HepG2 (cell line): ENCODE results near the gene DRAP1. TPM values are rescaled to one million over a fixed set of nuclear protein-coding genes. Genes with fewer than 3 reads are reported as not detected.
A peak's percentile ranks its signal among the peaks of the same experiment; 100 is the strongest.

Source experiments
- ATAC-seq: fragments of 200-7000 bp; cut with Tn5 transposase; 3 replicates; pipeline ENCODE4 v1.9.1; 2020; ENCODE audit warnings: mild to moderate bottlenecking, moderate library complexity
- BruUV-seq: library from RNA; stranded (reverse); fragments of 400-500 nt; replicated peaks from 2 replicates; lab custom pipeline; 2021; lab: Mats Ljungman, UMichigan
- CTCF ChIA-PET: fragments of 300-600 bp; formaldehyde crosslinking; extraction: SDS; loops from one replicate; lab custom pipeline; 2021; ENCODE audit warnings: low total read pairs, inconsistent platforms, low intra/inter-chr PET ratio; lab: Yijun Ruan, JAX
- POLR2A ChIA-PET: fragments of 350-600 bp; sonication (Branson Sonifier 250); formaldehyde crosslinking; loops from one replicate; lab custom pipeline; 2020; ENCODE audit warnings: antibody characterized with exemption, inconsistent platforms; lab: Yijun Ruan, JAX
- DNase-seq: peaks from one replicate; pipeline ENCODE4 v3.0.0-alpha.2; 2015; ENCODE audit warnings: low spot score
- FAIRE-seq: peaks from 3 replicates; lab custom pipeline; 2011; peaks lifted over from hg19 to GRCh38; lab: Jason Lieb, UNC
- H2AFZ ChIP-seq: one replicate; pipeline ENCODE4 v1.6.1; 2011; ENCODE audit warnings: low read length, inconsistent platforms
- H3K27ac ChIP-seq: fragments of 300-600 bp; 3 replicates; pipeline ENCODE4 v1.8.0; 2011; ENCODE audit warnings: mixed run types, mild to moderate bottlenecking, mixed read lengths, low read length, inconsistent platforms; ENCODE audit not compliant: insufficient read depth; ENCODE audit errors: extremely low read length
- H3K27me3 ChIP-seq, 2 experiments: fragments of 200-600 bp in 1 of 2; 2 replicates in 1 of 2; 3 replicates in 1 of 2; pipeline versions ENCODE4 v1.6.0 to v1.8.0; 2011; ENCODE audit warnings: low read length in 2 of 2, mild to moderate bottlenecking in 2 of 2, moderate library complexity in 2 of 2, inconsistent platforms in 1 of 2; ENCODE audit not compliant: insufficient read depth in 2 of 2, control insufficient read depth in 1 of 2
- H3K36me3 ChIP-seq, 2 experiments: fragments of 200-600 bp in 1 of 2; replicated peaks in 1 of 2; 2 replicates in 1 of 2; 3 replicates in 1 of 2; pipeline versions ENCODE4 v1.5.1 to v1.8.0; 2011; ENCODE audit warnings: low read length in 2 of 2, inconsistent platforms in 1 of 2; ENCODE audit not compliant: insufficient read depth in 2 of 2, control insufficient read depth in 1 of 2
- H3K4me1 ChIP-seq: 2 replicates; pipeline ENCODE4 v1.5.1; 2012; ENCODE audit warnings: low read length, inconsistent platforms; ENCODE audit not compliant: insufficient read depth
- H3K4me2 ChIP-seq: 2 replicates; pipeline ENCODE4 v1.6.0; 2011; ENCODE audit warnings: low read depth, low read length, inconsistent platforms
- H3K4me3 ChIP-seq, 3 experiments: fragments of 200-600 bp in 1 of 3; sonication (generic), shearing (Covaris generic) in 1 of 3; replicated peaks in 1 of 3; 2 replicates each; pipeline ENCODE4 v1.5.1; 2011 to 2016; ENCODE audit warnings: low read length in 3 of 3, inconsistent platforms in 2 of 3, low read depth in 2 of 3, mild to moderate bottlenecking in 2 of 3, control low read depth in 1 of 3, mixed read lengths in 1 of 3; ENCODE audit not compliant: insufficient read depth in 1 of 3
- H3K79me2 ChIP-seq: one replicate; pipeline ENCODE4 v1.6.1; 2011; ENCODE audit warnings: low read length, inconsistent platforms; ENCODE audit not compliant: insufficient read depth
- H3K9ac ChIP-seq: 2 replicates; pipeline ENCODE4 v1.6.0; 2011; ENCODE audit warnings: mild to moderate bottlenecking, low read depth, low read length, inconsistent platforms; ENCODE audit not compliant: insufficient read depth
- H3K9me3 ChIP-seq: 2 replicates; pipeline ENCODE4 v1.5.1; 2012; ENCODE audit warnings: mild to moderate bottlenecking, low read length
- H4K20me1 ChIP-seq: 2 replicates; pipeline ENCODE4 v1.6.0; 2011; ENCODE audit warnings: inconsistent platforms, mild to moderate bottlenecking, low read length, moderate library complexity; ENCODE audit not compliant: insufficient read depth
- CHCHD3 ChIP-seq: sonication (generic); formaldehyde crosslinking; IDR thresholded peaks from 2 replicates; pipeline ENCODE4 v1.8.0; 2022; ENCODE audit warnings: mild to moderate bottlenecking, missing genetic modification reagents, moderate library complexity
- DMAP1 ChIP-seq: IDR thresholded peaks from 2 replicates; pipeline ENCODE4 v1.6.1; 2016
- HOXA5 ChIP-seq: sonication (generic); formaldehyde crosslinking; IDR thresholded peaks from 2 replicates; pipeline ENCODE4 v1.4.0; 2020; ENCODE audit warnings: missing genetic modification reagents
- KAT2B ChIP-seq: fragments of 150-350 bp; IDR thresholded peaks from 2 replicates; pipeline ENCODE4 v1.6.1; 2014; ENCODE audit warnings: low read depth, low read length, borderline replicate concordance
- MAFG ChIP-seq: sonication (generic); formaldehyde crosslinking; IDR thresholded peaks from 2 replicates; pipeline ENCODE4 v1.5.1; 2020; ENCODE audit warnings: mild to moderate bottlenecking, missing genetic modification reagents
- MAZ ChIP-seq, 2 experiments: sonication (generic) in 1 of 2; formaldehyde crosslinking in 1 of 2; IDR thresholded peaks; 2 replicates each; pipeline versions ENCODE4 v1.5.0 to v1.6.1; 2012 to 2020; ENCODE audit warnings: low read depth in 2 of 2, mild to moderate bottlenecking in 2 of 2, borderline replicate concordance in 1 of 2, improper control_type of control experiment in 1 of 2, low read length in 1 of 2, missing genetic modification reagents in 1 of 2, moderate library complexity in 1 of 2
- MIXL1 ChIP-seq: IDR thresholded peaks from 2 replicates; pipeline ENCODE4 v1.6.1; 2016
- NFIB ChIP-seq: sonication (generic); formaldehyde crosslinking; IDR thresholded peaks from 2 replicates; pipeline ENCODE4 v1.9.0; 2021; ENCODE audit warnings: missing genetic modification reagents, mild to moderate bottlenecking, borderline replicate concordance
- SOX5 ChIP-seq: IDR thresholded peaks from 2 replicates; pipeline ENCODE4 v1.6.1; 2016; ENCODE audit warnings: borderline replicate concordance
- STAT5B ChIP-seq: sonication (generic); formaldehyde crosslinking; IDR thresholded peaks from 2 replicates; pipeline ENCODE4 v1.4.0; 2020; ENCODE audit warnings: missing genetic modification reagents
- ZBTB21 ChIP-seq: sonication (generic); formaldehyde crosslinking; IDR thresholded peaks from 2 replicates; pipeline ENCODE4 v1.4.0; 2020; ENCODE audit warnings: missing genetic modification reagents
- ZFP41 ChIP-seq: sonication (generic); formaldehyde crosslinking; IDR thresholded peaks from 2 replicates; pipeline ENCODE4 v1.4.0; 2020; ENCODE audit warnings: mild to moderate bottlenecking, missing genetic modification reagents, borderline replicate concordance
- ZMAT3 ChIP-seq: sonication (generic); formaldehyde crosslinking; conservative IDR thresholded peaks from 2 replicates; pipeline ENCODE4 v1.7.0; 2021; ENCODE audit warnings: missing genetic modification reagents
- ZNF747 ChIP-seq: sonication (generic); formaldehyde crosslinking; IDR thresholded peaks from 2 replicates; pipeline ENCODE4 v1.8.1; 2023; ENCODE audit warnings: missing genetic modification reagents, mild to moderate bottlenecking, borderline replicate concordance
- ZNF775 ChIP-seq: sonication (generic); formaldehyde crosslinking; IDR thresholded peaks from 2 replicates; pipeline ENCODE4 v1.4.0; 2020; ENCODE audit warnings: missing genetic modification reagents, mild to moderate bottlenecking, moderate library complexity, borderline replicate concordance
- WGBS: methylation state at CpG from one replicate; pipeline ENCODE4 v1.1.6; 2017; ENCODE audit warnings: low lambda C conversion rate; 5-methylcytosine and 5-hydroxymethylcytosine counted together
- in situ Hi-C: cut with HindIII; loops from 2 replicates; pipeline ENCODE4 v1.10.0; 2017; ENCODE audit warnings: low pct_unique_long_range_greater_than_20kb; ENCODE audit not compliant: extremely low pct_ligation_motif_present
- intact Hi-C: fragments of 100-400 bp; cut with micrococcal nuclease; formaldehyde crosslinking; loops from one replicate; pipeline ENCODE4 v1.10.0; 2022; ENCODE audit not compliant: unreplicated experiment
- polyA plus RNA-seq, 8 experiments: library from polyadenylated mRNA; depleted of rRNA in 3 of 8; stranded (reverse) in 7 of 8; unstranded in 1 of 8; fragments of >200 nt; fragmentation: Illumina TruSeq in 4 of 8; extraction: Trizol in 4 of 8; gene quantifications; 2 replicates each; pipeline versions ENCODE4 v1.2.1 to v1.2.3, GENCODE V29; 2011 to 2016; ENCODE audit warnings: low read depth in 4 of 8, missing spikeins in 1 of 8, mixed read lengths in 1 of 8; ENCODE audit not compliant: insufficient read depth in 1 of 8
- total RNA-seq, 5 experiments: library from RNA; depleted of rRNA; stranded (reverse); fragments of >200 nt; fragmentation: Illumina TruSeq; extraction: Trizol; gene quantifications; 2 replicates each; pipeline ENCODE4 v1.2.3, GENCODE V29; 2016; ENCODE audit warnings: low read depth in 1 of 5
- TF ChIP-seq, protein P1 (sequence below): sonication (generic); formaldehyde crosslinking; conservative IDR thresholded peaks from 2 replicates; pipeline ENCODE4 v1.8.1; 2023; ENCODE audit warnings: missing genetic modification reagents
- TF ChIP-seq, protein P2 (sequence below), 2 experiments: fragments of 450-650 bp in 1 of 2; sonication (generic) in 1 of 2; formaldehyde crosslinking; IDR thresholded peaks; 2 replicates each; pipeline versions ENCODE4 v1.5.0 to v1.8.0; 2020 to 2022; ENCODE audit warnings: mild to moderate bottlenecking in 1 of 2, missing genetic modification reagents in 1 of 2
- TF ChIP-seq, protein P3 (sequence below): sonication (generic); formaldehyde crosslinking; IDR thresholded peaks from 2 replicates; pipeline ENCODE4 v1.5.0; 2020; ENCODE audit warnings: missing genetic modification reagents, mild to moderate bottlenecking, borderline replicate concordance
- TF ChIP-seq, protein P4 (sequence below): sonication (generic); formaldehyde crosslinking; IDR thresholded peaks from 2 replicates; pipeline ENCODE4 v1.4.0; 2020; ENCODE audit warnings: mild to moderate bottlenecking, missing genetic modification reagents

DRAP1 gene
- total and polyA plus RNA-seq, 2 of the 13 experiments (the other 11 are each of a cell fraction or from before 2014, with no cell fraction given): 46.8 to 52.3 TPM

DNA sequence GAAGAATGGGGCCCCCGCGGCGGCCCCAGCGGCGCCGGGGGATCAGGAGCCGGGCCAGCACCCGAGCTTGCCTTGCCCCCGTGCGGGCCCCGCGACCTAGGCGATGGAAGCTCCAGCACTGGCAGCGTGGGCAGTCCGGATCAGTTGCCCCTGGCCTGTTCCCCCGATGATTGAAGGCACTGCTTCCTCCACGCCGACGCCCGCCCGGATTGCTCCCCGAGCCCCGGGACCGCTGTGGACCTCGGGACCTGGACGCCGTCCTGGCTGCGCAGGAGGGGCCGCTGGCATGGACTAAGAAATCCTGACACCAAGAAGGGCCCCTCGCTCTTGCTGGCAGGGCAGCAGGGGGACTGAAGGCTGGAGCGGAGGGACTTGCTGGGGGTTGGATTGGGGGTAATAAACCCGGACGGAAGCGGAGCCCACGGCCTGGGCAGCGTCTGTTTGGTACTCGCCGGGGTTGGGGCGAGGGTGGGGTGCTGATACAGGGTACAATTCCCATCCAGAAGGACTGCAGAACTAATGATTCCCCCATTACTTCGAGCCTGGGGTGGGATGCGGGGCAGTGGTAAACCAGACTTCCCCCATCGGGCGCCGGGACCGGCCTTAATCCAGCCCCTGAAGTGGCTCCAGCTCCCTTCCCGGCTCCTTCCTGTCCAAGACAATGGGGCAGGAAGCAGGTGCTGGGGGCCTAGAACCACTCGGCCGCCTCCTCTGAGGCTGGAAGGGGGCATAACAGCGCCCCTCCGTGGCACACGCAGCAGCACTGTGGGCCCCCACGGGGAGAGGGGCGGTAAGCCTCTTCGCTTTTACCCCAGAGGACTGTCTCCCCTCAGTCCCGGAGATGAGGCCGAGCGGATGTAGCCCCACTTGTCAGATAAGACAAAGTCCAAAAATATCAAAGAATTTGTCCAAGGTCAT, 27.7 kb upstream of the DRAP1 start:
- Histone ChIP-seq H3K27ac (peak overlapping the region; percentile 77), H4K20me1 (no peaks in the 10 kb centered on the region), H3K79me2 (peaks cover 15% of the 10 kb centered on the region), H2AFZ (no peak overlapping the region), H3K9ac (peak overlapping the region; percentile 90), H3K9me3 (no peaks in the 10 kb centered on the region), H3K4me3 (peak overlapping the region; percentile 77 to 91 (median 82)), H3K4me1 (peaks cover 59% of the 10 kb centered on the region), H3K4me2 (peak overlapping the region; percentile 99), H3K36me3 (peaks cover 2 to 13% of the 10 kb centered on the region in 2 experiments; a peak in 2 of 5 replicates), H3K27me3 (no peaks in the 10 kb centered on the region; a peak in 1 of 5 replicates)
- no peak for FAIRE-seq
- intact Hi-C loops (loop anchor here (2.0 kb wide), 1 partner anchor 27 kb away; the partner anchor contains the start of genes C11orf68 and DRAP1), in situ Hi-C loops (no loop called here)
- ATAC-seq: peak; percentile 21
- TSS peak; percentile 80 for BruUV-seq
- ChIA-PET CTCF (interaction anchor here (6.9 kb wide), 1 partner anchor 98 kb away, joined by 63 read pairs; no protein-coding TSS in a partner anchor), POLR2A (interaction anchor here (0.6 to 7.6 kb wide), 28 partner anchors 9 to 421 kb away, joined by 3 to 95 read pairs (median 4); partner anchors contain the start of genes BANF1, C11orf68, EFEMP2 and EIF1AD)
- WGBS: 1% methylated on average over 11 of the region's 57 CpGs
- DNase-seq: peak; percentile 78
- TF ChIP-seq HOXA5 (CRISPR knock-in tag) (0 out of 2 replicates have a peak, but pooled peaks have one; percentile 8), SOX5 (CRISPR knock-in tag) (peak; percentile 38; the same call in 1 of the 2 replicates), ZFP41 (no peak), MIXL1 (CRISPR knock-in tag) (0 out of 2 replicates have a peak, but pooled peaks have one; percentile 36), ZNF775 (CRISPR knock-in tag) (no peak), ZMAT3 (CRISPR knock-in tag) (no peak), KAT2B (no peak), NFIB (CRISPR knock-in tag) (no peak), ZBTB21 (CRISPR knock-in tag) (no peak), MAZ (IDR thresholded peaks at IDR 0.05; ENCODE audit: borderline replicate concordance, low read depth, low read length) (peak; percentile 38; the same call in 1 of the 2 replicates), MAZ (CRISPR knock-in tag; IDR thresholded peaks at IDR 0.05; ENCODE audit: low read depth) (peak; percentile 81; the same call in 1 of the 2 replicates), DMAP1 (CRISPR knock-in tag) (no peak), MAFG (CRISPR knock-in tag) (no peak), CHCHD3 (no peak), STAT5B (CRISPR knock-in tag) (no peak), ZNF747 (CRISPR knock-in tag) (no peak)
- TF ChIP-seq, protein P1, sequence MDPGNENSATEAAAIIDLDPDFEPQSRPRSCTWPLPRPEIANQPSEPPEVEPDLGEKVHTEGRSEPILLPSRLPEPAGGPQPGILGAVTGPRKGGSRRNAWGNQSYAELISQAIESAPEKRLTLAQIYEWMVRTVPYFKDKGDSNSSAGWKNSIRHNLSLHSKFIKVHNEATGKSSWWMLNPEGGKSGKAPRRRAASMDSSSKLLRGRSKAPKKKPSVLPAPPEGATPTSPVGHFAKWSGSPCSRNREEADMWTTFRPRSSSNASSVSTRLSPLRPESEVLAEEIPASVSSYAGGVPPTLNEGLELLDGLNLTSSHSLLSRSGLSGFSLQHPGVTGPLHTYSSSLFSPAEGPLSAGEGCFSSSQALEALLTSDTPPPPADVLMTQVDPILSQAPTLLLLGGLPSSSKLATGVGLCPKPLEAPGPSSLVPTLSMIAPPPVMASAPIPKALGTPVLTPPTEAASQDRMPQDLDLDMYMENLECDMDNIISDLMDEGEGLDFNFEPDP (CRISPR knock-in tag): no peak
- TF ChIP-seq, protein P2, sequence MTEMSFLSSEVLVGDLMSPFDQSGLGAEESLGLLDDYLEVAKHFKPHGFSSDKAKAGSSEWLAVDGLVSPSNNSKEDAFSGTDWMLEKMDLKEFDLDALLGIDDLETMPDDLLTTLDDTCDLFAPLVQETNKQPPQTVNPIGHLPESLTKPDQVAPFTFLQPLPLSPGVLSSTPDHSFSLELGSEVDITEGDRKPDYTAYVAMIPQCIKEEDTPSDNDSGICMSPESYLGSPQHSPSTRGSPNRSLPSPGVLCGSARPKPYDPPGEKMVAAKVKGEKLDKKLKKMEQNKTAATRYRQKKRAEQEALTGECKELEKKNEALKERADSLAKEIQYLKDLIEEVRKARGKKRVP (CRISPR knock-in tag; IDR thresholded peaks at IDR 0.05): no peak
- TF ChIP-seq, protein P3, sequence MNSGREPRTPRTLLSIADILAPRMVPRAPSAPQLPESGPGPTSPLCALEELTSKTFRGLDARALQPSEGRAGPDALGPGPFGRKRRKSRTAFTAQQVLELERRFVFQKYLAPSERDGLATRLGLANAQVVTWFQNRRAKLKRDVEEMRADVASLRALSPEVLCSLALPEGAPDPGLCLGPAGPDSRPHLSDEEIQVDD (CRISPR knock-in tag): no peak
- TF ChIP-seq, protein P4, sequence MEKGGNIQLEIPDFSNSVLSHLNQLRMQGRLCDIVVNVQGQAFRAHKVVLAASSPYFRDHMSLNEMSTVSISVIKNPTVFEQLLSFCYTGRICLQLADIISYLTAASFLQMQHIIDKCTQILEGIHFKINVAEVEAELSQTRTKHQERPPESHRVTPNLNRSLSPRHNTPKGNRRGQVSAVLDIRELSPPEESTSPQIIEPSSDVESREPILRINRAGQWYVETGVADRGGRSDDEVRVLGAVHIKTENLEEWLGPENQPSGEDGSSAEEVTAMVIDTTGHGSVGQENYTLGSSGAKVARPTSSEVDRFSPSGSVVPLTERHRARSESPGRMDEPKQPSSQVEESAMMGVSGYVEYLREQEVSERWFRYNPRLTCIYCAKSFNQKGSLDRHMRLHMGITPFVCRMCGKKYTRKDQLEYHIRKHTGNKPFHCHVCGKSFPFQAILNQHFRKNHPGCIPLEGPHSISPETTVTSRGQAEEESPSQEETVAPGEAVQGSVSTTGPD (CRISPR knock-in tag): no peak
